CD4-positive, alpha-beta T cell treated with Interleukin-15 for 4 hours (primary cell): Measurements from ENCODE around the gene SH3PXD2A.

Experiments
- DNase-seq: peaks from one replicate; pipeline ENCODE4 v3.0.0-alpha.2; 2020; ENCODE audit warnings: low spot score

The SH3PXD2A gene

DNA sequence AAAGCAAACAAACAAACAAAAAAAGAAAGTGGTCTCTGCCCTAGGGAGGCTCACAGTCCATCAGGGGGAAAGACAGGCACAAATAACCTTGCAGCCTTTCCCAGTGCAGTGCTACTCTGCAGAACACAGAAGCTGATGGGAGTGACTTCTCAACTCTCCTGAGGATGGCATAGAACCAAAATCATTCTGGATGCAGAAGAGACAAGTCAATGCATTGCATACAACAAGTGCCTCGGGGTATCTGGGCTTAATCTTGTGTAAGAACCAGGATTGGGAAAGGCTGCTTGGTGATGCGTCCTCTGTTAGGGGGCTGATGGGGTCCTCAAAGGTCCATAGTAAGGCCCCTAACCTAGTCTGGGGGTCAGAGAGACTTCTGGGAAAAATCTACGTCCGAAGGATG is 293.0 kb downstream of the SH3PXD2A start:
- DNase-seq = no peak

GRCh38 chr10:103560886-103561285 is 294.5 kb downstream of the SH3PXD2A start:
- no peak for DNase-seq

DNA sequence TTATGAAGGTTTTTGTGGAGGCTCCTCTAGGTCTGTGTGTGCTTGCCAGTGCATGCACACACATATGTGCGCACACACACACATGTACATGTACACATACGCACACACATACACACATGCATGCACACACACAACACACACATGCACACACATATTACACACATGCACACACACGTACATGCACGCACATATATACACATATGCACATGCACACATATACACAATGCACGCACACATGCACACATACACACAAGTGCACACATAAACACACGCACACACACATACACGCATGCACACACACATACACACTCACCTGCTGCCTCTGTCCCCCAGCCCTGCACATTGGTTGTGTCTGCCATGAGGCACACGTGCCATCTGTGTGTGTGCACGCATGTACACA is 295.6 kb downstream of the SH3PXD2A start:
- no peak for DNase-seq

GRCh38 chr10:103558911-103559310 is 296.5 kb downstream of the SH3PXD2A start:
- no peak for DNase-seq

- no peak for DNase-seq
These were observed 297.9 kb downstream of the SH3PXD2A start for GRCh38 chr10:103557455-103557854.

GRCh38 chr10:103556383-103557007 is 298.9 kb downstream of the SH3PXD2A start:
- DNase-seq = no peak

DNA sequence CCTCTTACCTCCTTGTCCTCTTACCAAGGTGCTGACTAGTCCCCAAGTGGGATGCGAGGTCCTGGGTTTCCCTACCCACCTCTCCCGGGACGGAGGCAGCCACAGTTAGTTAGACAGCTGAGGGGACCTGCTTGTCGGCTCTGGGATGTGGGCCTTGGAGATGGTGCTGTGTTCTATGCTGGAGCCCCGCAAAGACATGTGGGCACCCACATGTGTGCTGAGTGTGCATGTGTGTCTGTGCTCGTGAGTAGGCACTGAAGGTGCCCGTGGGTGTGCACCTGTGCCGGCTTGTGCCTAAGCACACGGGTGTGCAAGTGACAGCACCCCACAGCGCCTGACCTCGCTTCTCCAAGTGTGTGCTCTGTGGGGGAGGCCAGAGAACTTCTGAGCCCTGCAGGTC is 299.7 kb downstream of the SH3PXD2A start:
- no peak for DNase-seq

GRCh38 chr10:103555325-103555649 is 300.1 kb downstream of the SH3PXD2A start:
- DNase-seq = no peak

- DNase-seq = peak; percentile 6
These were observed 300.7 kb downstream of the SH3PXD2A start for GRCh38 chr10:103554488-103555324.

GRCh38 chr10:103553743-103554487 is 301.5 kb downstream of the SH3PXD2A start:
- no peak for DNase-seq

DNA sequence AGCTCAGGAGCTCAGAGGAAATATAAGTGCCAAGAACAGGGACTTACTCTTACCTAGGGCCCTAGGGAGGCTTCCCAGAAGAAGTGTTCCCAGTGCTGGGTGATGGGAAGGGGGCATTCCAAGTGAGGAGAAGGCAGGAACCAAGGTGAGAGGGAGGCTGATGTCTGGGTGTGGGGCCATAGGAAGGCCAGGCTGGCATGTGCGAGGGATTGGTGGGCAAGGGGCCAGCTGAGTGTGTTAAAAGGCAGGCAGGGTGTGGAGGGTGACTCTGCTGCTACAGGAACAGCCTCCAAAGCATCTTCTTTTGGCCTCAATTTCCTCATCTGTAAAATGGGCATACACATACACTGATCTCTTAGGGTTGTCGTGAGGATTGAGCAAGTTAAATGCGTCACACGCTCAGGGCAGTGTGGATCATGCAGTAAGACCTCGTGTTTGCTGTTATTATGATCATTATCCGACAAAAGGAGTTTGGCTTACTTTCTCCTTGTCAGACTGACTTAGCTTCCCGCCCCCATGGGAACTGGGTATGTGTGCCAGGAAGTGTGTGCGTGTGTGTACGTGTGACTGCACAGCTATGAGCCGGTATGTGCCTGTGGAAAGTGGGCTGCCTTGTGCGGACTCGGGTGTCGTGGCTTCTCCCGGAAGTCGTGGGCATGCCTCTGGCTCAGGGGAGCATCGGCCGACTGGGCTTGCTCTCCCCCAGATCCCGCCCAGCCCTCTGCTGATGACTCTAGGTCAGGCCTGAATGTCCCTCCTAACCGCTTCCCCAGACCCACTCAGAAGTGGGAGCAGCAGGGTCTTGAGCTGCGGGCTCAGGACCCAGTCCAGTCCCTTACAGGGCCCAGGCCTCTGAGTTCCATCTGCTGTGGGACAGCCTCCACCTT is 302.3 kb downstream of the SH3PXD2A start:
- no peak for DNase-seq

DNA sequence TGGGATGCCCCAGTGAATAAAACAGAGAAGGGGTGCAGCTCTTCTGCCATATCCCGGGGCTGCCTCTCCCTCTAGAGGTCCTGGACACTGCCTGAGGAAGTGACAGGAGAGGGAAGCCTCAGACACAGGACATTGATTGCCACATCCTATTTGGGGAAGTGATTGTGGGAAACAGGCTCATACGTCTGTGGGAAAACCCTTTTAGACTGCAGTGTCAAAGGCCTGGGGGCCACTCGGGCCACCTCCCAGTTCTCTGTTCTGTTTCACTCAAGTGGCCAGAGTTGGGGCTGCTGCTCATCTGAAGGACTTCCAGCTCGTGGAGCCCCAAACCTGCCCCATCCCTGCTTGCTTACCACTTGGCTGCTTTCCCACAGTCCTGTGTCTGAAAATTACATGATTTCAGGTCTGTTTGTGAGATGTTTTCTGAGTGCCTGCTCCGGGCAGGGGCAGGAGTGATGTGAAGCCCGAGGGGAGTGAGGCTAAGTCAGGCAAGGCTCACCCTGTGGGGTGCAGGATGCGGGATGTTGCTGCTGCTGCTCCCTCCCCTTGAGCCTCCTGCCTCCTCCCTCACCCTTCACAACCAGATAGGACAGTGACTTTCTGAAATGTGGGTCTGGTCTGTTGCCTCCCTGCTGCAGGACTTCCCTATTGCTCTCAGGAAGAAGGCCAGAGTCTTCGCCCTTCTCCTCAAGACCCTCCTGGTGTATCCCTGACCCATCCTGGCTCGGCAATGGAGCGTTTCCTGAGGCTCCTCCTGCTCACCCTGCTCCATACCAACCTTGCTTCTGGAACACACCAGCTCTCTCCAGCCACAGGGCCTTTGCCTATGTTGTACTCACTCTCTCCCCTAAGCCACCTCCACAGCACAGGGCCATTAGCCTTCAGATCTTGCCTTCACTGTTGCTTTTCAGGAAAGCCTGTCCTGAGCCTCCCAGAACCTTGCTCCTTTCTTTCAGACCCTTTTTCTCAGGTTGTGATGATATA is 303.5 kb downstream of the SH3PXD2A start:
- DNase-seq = peak; percentile 6

GRCh38 chr10:103550229-103550628 is 305.1 kb downstream of the SH3PXD2A start:
- no peak for DNase-seq

- no peak for DNase-seq
These were observed 306.1 kb downstream of the SH3PXD2A start for GRCh38 chr10:103549349-103549685.

DNA sequence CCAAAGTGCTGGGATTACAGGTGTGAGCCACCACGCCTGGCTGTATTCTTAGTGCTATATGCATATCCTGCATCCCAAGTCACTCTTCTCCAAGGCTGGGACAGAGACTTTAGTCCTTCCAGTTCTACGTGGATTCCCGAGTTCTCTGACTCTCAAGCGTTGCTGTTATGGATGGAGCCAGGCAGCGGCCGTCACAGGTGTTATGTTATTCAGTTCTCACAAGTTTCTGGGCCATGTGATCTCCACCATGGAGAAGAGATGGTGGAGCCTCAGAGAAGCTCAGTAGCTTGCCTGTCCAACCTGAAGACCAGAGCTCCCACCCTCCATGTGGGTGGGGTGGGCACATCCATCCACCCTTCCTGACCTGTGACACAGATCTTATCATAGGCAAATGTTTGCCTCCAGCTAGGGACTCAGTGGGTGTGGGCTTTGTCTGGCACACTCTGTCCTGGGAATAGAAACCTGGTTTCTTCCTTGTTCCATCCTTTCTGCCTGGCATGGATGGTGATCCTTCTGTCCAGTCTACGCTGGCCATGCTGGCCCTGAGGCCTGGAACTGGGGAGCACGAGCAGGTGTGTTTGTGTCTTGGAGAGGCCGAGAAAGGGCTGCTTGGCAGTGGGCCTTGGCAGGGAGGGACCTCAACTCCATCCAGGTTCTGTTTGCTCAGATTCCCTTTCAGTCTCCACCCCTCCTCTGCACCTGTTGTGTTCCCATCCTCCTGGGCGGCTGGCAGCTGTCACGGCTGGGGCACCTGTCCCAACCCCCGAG is 306.6 kb downstream of the SH3PXD2A start:
- DNase-seq = no peak

- no peak for DNase-seq
These were observed 307.4 kb downstream of the SH3PXD2A start for GRCh38 chr10:103548006-103548405.

- no peak for DNase-seq
These were observed 307.9 kb downstream of the SH3PXD2A start for GRCh38 chr10:103547391-103547946.

DNA sequence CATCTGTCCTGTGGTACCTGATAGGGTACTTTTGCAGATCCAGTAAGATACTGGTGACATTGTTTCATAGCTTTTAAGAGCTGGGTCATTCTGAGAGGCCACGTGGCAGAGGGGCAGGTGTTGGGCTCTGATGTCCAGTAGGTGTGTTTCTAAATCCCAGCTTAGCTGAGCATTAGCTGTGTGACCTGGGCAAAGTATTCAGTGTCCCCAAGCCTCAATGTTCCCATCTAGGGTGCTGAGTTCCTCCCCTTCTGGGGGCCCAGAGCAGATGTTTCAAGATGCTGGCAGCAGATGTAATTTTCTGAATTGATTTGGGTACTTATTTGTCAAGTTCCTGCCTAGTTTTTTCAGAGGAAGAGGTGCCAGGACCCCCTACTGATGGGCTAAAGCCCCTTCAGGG is 309.0 kb downstream of the SH3PXD2A start:
- no peak for DNase-seq

DNA sequence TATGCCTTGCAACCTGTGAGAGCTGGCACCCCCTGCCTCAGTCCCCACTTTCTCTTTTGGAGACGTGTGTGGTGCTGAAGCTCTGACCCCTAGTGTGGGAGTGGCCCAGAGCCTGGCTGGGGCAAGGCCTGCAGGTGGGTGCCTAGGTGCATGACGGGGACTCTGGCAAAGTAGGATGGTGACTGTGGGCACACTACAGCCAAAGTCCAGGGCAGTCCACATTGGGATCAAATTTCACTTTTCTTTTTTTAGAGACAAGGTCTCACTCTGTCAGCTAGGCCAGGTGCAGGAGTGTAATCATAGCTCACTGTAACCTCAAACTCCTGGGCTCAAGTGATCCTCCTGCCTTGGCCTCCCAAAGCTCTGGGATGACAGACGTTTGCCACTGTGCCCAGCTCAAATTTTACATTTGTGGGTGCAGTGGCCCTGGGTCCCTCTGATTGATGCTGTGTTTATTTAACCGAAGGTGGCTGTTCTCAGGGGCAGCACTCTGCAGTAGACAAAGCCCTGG is 309.6 kb downstream of the SH3PXD2A start:
- DNase-seq = no peak

DNA sequence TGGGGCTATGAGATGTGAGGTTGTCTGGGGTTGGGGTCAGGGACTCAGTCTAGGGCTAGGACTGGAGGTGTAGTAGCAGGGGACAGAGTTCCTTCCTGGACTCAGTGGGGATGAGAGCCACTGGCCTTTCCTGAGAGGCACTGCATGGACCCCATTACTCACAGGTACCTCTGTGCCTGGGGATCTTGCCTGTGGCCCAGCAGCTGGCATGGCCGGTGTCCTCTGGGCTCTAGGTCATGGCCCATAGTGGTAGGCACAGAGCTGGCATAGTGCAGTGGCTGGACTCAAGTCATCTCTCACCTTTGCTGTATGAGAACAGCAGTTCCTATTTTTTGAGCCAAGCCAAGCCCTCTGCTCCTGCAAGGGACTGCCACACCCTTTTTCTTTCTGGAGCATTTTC is 310.0 kb downstream of the SH3PXD2A start:
- DNase-seq = no peak
